ENCODE measurements around the gene RCVRN. TPM values are rescaled to one million over a fixed set of nuclear protein-coding genes. Genes with fewer than 3 reads are reported as not detected.

The RCVRN gene
- total RNA-seq (under 1 TPM in 1 of 5 donors, not detected in 4; 0.18 TPM), polyA plus RNA-seq (under 1 TPM in 1 of 3 donors, not detected in 2; 0.75 TPM)
- long read RNA-seq, donor 1: 0 reads
- long read RNA-seq, donor 2, partial matches to known transcripts: 0 of 1 reads
- long read RNA-seq, donor 2, other reads (novel, unspliced or antisense): 0 of 1 reads
- long read RNA-seq, donor 3: 0 reads
- long read RNA-seq, donor 4: 0 reads
- long read RNA-seq, donor 5: 0 reads
- long read RNA-seq, donor 6: 0 reads
- long read RNA-seq, donor 7: 0 reads
- long read RNA-seq, donor 8: 0 reads
- long read RNA-seq, donor 9: 0 reads
- long read RNA-seq, donor 10: 0 reads

DNA sequence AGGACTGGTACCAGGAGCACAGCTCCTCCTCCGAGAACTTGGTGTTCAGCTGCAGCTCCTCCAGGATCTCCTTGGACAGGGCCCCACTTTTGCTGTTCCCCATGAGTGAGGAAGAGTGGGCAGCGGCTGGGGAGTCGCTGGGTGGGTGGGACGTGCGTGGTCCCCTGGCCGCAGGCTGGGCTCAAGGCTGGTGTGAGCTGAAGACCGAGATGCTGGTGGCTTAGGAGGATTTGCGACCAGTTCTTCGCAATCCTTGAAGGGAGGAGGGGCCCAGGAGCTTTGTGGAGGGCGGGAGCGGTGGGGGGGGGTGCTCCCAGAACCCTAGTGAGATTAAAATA lies at the start of gene RCVRN:
TSS of gene RCVRN (minus strand) at position 194 of the 338 bp plus-strand sequence. CDS start at position 103, 91 bp downstream.
- Histone ChIP-seq H3K4me1 (peaks cover 0 to 26% (median 9%) of the 10 kb centered on the region in 4 donors), H3K4me3 (no peak within 1 kb of the TSS), H3K27me3 (peaks cover 0 to 20% (median 0%) of the 10 kb centered on the region in 3 donors), H3K9me3 (no peaks in the 10 kb centered on the region), H3K36me3 (no peaks in the 10 kb centered on the region), H3K27ac (no peak within 1 kb of the TSS)
- 87 to 93% (median 91%) methylated on average over 9 to 11 of the region's 11 CpGs for WGBS, 5 donors
- no peak for TF ChIP-seq EP300 (IDR thresholded peaks at IDR 0.05)
- TF ChIP-seq, protein P1, sequence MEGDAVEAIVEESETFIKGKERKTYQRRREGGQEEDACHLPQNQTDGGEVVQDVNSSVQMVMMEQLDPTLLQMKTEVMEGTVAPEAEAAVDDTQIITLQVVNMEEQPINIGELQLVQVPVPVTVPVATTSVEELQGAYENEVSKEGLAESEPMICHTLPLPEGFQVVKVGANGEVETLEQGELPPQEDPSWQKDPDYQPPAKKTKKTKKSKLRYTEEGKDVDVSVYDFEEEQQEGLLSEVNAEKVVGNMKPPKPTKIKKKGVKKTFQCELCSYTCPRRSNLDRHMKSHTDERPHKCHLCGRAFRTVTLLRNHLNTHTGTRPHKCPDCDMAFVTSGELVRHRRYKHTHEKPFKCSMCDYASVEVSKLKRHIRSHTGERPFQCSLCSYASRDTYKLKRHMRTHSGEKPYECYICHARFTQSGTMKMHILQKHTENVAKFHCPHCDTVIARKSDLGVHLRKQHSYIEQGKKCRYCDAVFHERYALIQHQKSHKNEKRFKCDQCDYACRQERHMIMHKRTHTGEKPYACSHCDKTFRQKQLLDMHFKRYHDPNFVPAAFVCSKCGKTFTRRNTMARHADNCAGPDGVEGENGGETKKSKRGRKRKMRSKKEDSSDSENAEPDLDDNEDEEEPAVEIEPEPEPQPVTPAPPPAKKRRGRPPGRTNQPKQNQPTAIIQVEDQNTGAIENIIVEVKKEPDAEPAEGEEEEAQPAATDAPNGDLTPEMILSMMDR (IDR thresholded peaks at IDR 0.05): no peak
- no peak for TF ChIP-seq POLR2AphosphoS5 (IDR thresholded peaks at IDR 0.05)
- TF ChIP-seq POLR2A (IDR thresholded peaks at IDR 0.05): no peak
- intact Hi-C loops (cut with DNase I; ENCODE audit: low total_unique reads): no loop called here
- DNase-seq: no peak

DNA sequence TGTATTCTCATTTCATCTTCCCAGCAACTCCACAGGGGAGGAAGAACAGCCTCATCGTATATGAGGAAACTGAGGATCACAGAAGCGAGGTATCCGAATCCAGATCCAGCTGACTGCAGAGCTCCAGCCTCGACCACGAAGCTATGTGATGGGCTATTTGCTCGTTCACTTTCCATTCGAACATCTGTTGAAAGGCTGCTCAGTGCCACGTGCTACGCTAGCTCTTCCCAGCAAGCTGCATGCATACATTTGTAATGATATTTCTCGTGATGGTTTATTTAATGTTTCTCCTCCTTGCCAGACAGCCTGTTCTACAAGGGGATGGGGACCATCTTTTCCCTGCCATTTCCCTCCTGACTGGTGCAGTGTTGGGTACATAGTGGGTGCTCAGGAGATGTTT lies 48.4 kb upstream of the RCVRN start:
- intact Hi-C loops (cut with DNase I; ENCODE audit: low total_unique reads): no loop called here
- H3K4me1 ChIP-seq: peaks cover 0 to 3% (median under 1%) of the 10 kb centered on the region in 4 donors
- TF ChIP-seq EP300 (IDR thresholded peaks at IDR 0.05): no peak
- TF ChIP-seq, protein P1 (IDR thresholded peaks at IDR 0.05): no peak
- no peak for TF ChIP-seq POLR2AphosphoS5 (IDR thresholded peaks at IDR 0.05)
- no peak for TF ChIP-seq POLR2A (IDR thresholded peaks at IDR 0.05)
- peaks cover 0 to 35% (median 0%) of the 10 kb centered on the region in 3 donors for H3K27me3 ChIP-seq
- H3K27ac ChIP-seq: no peak overlapping the region
- no peak overlapping the region for H3K4me3 ChIP-seq
- WGBS, 5 donors: 66 to 75% (median 71%) methylated on average over 10 of the region's 10 CpGs
- no peaks in the 10 kb centered on the region for H3K9me3 ChIP-seq
- peaks cover 0 to 12% (median 0%) of the 10 kb centered on the region in 4 donors for H3K36me3 ChIP-seq
- DNase-seq: peak in 1 of 2 donors; percentile 46

DNA sequence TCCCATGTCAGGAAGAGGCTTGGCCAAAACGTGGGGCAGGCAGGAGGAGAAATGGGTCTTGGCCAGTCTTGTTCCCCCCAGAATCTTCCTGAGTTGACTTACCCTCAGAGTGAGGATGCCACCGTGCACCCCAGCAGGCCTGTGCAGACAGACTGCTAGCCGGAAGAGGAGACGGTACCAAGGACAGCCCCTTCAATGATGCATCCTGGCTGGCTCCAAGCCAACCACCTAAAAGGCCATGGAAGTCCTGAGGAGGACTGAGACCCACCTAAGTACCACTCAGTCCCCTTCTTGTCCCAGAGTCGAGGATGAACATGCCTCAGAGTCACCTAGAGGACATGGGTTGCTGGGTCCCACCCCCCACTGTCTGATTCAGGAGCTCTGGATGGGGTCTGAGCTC lies 46.7 kb upstream of the RCVRN start:
- Histone ChIP-seq H3K36me3 (peaks cover 0 to 4% (median 0%) of the 10 kb centered on the region in 4 donors), H3K27ac (no peak overlapping the region), H3K27me3 (peaks cover 0 to 18% (median 0%) of the 10 kb centered on the region in 3 donors), H3K9me3 (no peaks in the 10 kb centered on the region), H3K4me3 (no peak overlapping the region), H3K4me1 (peaks cover 0 to 3% (median 0%) of the 10 kb centered on the region in 4 donors)
- DNase-seq: no peak
- TF ChIP-seq POLR2A (IDR thresholded peaks at IDR 0.05): no peak
- no peak for TF ChIP-seq POLR2AphosphoS5 (IDR thresholded peaks at IDR 0.05)
- TF ChIP-seq, protein P1 (IDR thresholded peaks at IDR 0.05): no peak
- no peak for TF ChIP-seq EP300 (IDR thresholded peaks at IDR 0.05)
- WGBS, 5 donors: 61 to 73% (median 71%) methylated on average over 5 of the region's 5 CpGs
- intact Hi-C loops (cut with DNase I; ENCODE audit: low total_unique reads): no loop called here

DNA sequence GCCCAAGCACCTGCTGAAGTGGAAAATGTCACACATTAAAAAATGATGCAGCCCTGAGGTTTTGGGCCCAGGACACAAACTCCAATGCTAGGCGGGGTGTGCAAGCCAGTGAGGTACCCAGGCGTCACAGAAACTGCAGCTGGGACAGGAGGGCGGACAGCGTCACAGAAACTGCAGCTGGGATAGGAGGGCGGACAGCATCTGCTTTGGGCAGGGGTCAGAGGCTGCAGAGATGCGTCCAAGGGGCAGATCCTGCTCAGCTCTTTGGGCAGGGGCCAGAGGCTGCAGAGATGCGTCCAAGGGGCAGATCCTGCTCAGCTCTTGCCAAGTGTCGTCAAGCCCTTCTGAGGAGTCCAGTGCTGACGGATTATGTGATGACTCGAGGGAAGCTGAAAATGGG lies 43.9 kb upstream of the RCVRN start:
- H3K36me3 ChIP-seq: peaks cover 0 to 28% (median 3%) of the 10 kb centered on the region in 4 donors
- TF ChIP-seq POLR2AphosphoS5 (IDR thresholded peaks at IDR 0.05) (no peak), EP300 (IDR thresholded peaks at IDR 0.05) (no peak)
- DNase-seq: no peak
- H3K4me1 ChIP-seq: peaks cover 0 to 3% (median 0%) of the 10 kb centered on the region in 4 donors
- H3K9me3 ChIP-seq: no peaks in the 10 kb centered on the region
- intact Hi-C loops (cut with DNase I; ENCODE audit: low total_unique reads): no loop called here
- H3K27ac ChIP-seq: no peak overlapping the region
- no peaks in the 10 kb centered on the region for H3K27me3 ChIP-seq
- H3K4me3 ChIP-seq: no peak overlapping the region
- 50 to 78% (median 72%) methylated on average over 10 of the region's 10 CpGs for WGBS, 5 donors

DNA sequence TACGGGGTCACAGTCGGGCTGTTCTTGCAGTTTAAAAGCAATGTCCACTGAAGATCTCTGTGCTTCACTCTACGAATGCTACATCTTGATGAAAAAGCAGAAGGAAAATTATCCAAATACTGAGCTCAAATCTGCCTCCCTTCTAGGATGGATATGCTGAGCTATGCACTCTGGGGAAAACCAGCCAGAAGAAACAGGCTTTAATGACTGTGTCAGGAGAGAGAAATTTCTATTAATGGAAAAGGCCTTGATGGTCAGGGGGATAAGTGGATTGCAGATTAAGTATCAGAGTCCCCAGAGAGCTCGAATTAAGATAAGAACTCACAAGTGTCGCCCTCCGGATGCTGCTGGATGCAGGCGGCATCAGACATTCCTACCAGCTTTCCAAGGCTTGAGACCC lies 39.6 kb upstream of the RCVRN start:
- intact Hi-C loops (cut with DNase I; ENCODE audit: low total_unique reads): no loop called here
- Histone ChIP-seq H3K36me3 (peaks cover 0 to 55% (median 31%) of the 10 kb centered on the region in 4 donors), H3K27ac (no peak overlapping the region), H3K9me3 (no peaks in the 10 kb centered on the region), H3K27me3 (no peaks in the 10 kb centered on the region), H3K4me3 (no peak overlapping the region), H3K4me1 (peaks cover 0 to 3% (median 0%) of the 10 kb centered on the region in 4 donors)
- no peak for DNase-seq
- WGBS, 5 donors: 82 to 95% (median 89%) methylated on average over 7 of the region's 7 CpGs
- TF ChIP-seq EP300 (IDR thresholded peaks at IDR 0.05): no peak
- TF ChIP-seq POLR2A (IDR thresholded peaks at IDR 0.05): no peak
- no peak for TF ChIP-seq POLR2AphosphoS5 (IDR thresholded peaks at IDR 0.05)
- TF ChIP-seq, protein P1 (IDR thresholded peaks at IDR 0.05): no peak
